ENCODE results near the gene TOP2A.

- TF ChIP-seq POLR2A (IDR thresholded peaks at IDR 0.05; ENCODE audit: low read depth, low read length) (no peak), POLR2AphosphoS5 (IDR thresholded peaks at IDR 0.05; ENCODE audit: low read depth, low read length) (no peak), TAF1 (IDR thresholded peaks at IDR 0.05; ENCODE audit: low read depth, low read length) (no peak)
Observed at GRCh38 chr17:40419559-40420331, 2.0 kb upstream of the TOP2A start.
